GM12878 (cell line): Measurements from ENCODE around the gene KCNQ1OT1. TPM values are rescaled to one million over a fixed set of nuclear protein-coding genes. Genes with fewer than 3 reads are reported as not detected.

Experiments used
- ATAC-seq: fragments of 200-7000 bp; cut with Tn5 transposase; 3 replicates; pipeline ENCODE4 v1.9.1; 2020; ENCODE audit warnings: mild to moderate bottlenecking, moderate library complexity
- BruUV-seq: library from RNA; stranded (reverse); fragments of 400-500 nt; replicated peaks from 2 replicates; lab custom pipeline; 2021; lab: Mats Ljungman, UMichigan
- CTCF ChIA-PET: fragments of 300-600 bp; sonication (Branson Sonifier 250); formaldehyde crosslinking; extraction: SDS; loops from one replicate; lab custom pipeline; 2021; ENCODE audit warnings: inconsistent platforms; lab: Yijun Ruan, JAX
- POLR2A ChIA-PET: fragments of 350-600 bp; formaldehyde crosslinking; extraction: SDS; loops from one replicate; lab custom pipeline; 2021; ENCODE audit warnings: inconsistent platforms; lab: Charles Lee
- RAD21 ChIA-PET: fragments of 300-600 bp; sonication (Branson Sonifier 250); formaldehyde crosslinking; loops from one replicate; lab custom pipeline; 2023; ENCODE audit warnings: antibody characterized with exemption; ENCODE audit not compliant: unreplicated experiment; lab: Charles Lee
- SMC1A ChIA-PET: fragments of 300-600 bp; sonication (Branson Sonifier 250); formaldehyde crosslinking; loops from one replicate; lab custom pipeline; 2023; ENCODE audit not compliant: unreplicated experiment, uncharacterized antibody; lab: Charles Lee
- DNase-seq: peaks from one replicate; pipeline ENCODE4 v3.0.0-alpha.2; 2011; ENCODE audit warnings: low read depth, low spot score
- FAIRE-seq: peaks from 3 replicates; lab custom pipeline; 2011; peaks lifted over from hg19 to GRCh38; lab: Jason Lieb, UNC
- H2AFZ ChIP-seq: 2 replicates; pipeline ENCODE4 v1.6.0; 2011; ENCODE audit warnings: low read depth, low read length, control low read depth; ENCODE audit not compliant: control insufficient read depth
- H3K27ac ChIP-seq: 2 replicates; pipeline ENCODE4 v1.5.1; 2011; ENCODE audit warnings: control low read depth; ENCODE audit not compliant: control insufficient read depth, insufficient read depth
- H3K27me3 ChIP-seq, 2 experiments: replicated peaks in 1 of 2; 2 replicates each; pipeline versions ENCODE4 v1.6.0 to v1.6.1; 2011; ENCODE audit warnings: low read length in 1 of 2; ENCODE audit not compliant: control insufficient read depth in 2 of 2, insufficient read depth in 2 of 2
- H3K36me3 ChIP-seq, 2 experiments: 2 replicates each; pipeline ENCODE4 v1.5.1; 2011; ENCODE audit warnings: low read length in 1 of 2; ENCODE audit not compliant: control insufficient read depth in 2 of 2, insufficient read depth in 2 of 2
- H3K4me1 ChIP-seq: 2 replicates; pipeline ENCODE4 v1.6.1; 2011; ENCODE audit warnings: mild to moderate bottlenecking, low read length, moderate library complexity, mixed read lengths; ENCODE audit not compliant: control insufficient read depth, insufficient read depth
- H3K4me2 ChIP-seq: 2 replicates; pipeline ENCODE4 v1.6.0; 2011; ENCODE audit warnings: control low read depth; ENCODE audit not compliant: control insufficient read depth, insufficient read depth
- H3K4me3 ChIP-seq: fragments of 200-600 bp; sonication (generic); 2 replicates; pipeline ENCODE4 v1.5.1; 2016
- H3K79me2 ChIP-seq: 2 replicates; pipeline ENCODE4 v1.6.0; 2011; ENCODE audit warnings: low read length; ENCODE audit not compliant: control insufficient read depth, insufficient read depth
- H3K9ac ChIP-seq: 2 replicates; pipeline ENCODE4 v1.8.0; 2011; ENCODE audit warnings: low read length, control low read depth, mixed read lengths; ENCODE audit not compliant: control insufficient read depth, insufficient read depth
- H3K9me3 ChIP-seq: replicated peaks from 3 replicates; pipeline ENCODE4 v1.5.1; 2011; ENCODE audit warnings: mild to moderate bottlenecking, low read length; ENCODE audit not compliant: control insufficient read depth, insufficient read depth
- H4K20me1 ChIP-seq: 2 replicates; pipeline ENCODE4 v1.6.0; 2011; ENCODE audit not compliant: control insufficient read depth, insufficient read depth
- ATF2 ChIP-seq: IDR thresholded peaks from 2 replicates; pipeline ENCODE4 v1.6.1; 2012; ENCODE audit warnings: low read length, inconsistent platforms
- BCL3 ChIP-seq: IDR thresholded peaks from 2 replicates; pipeline ENCODE4 v1.6.1; 2011; ENCODE audit warnings: borderline replicate concordance, low read depth, mild to moderate bottlenecking, moderate library complexity, low read length; ENCODE audit not compliant: insufficient read depth, poor library complexity, severe bottlenecking
- BMI1 ChIP-seq: fragments of 450-650 bp; IDR thresholded peaks from 2 replicates; pipeline ENCODE4 v1.6.1; 2016; ENCODE audit warnings: mild to moderate bottlenecking, moderate library complexity, borderline replicate concordance
- CHD4 ChIP-seq: fragments of 200-600 bp; sonication (generic); IDR thresholded peaks from 2 replicates; pipeline ENCODE4 v1.6.1; 2016; ENCODE audit warnings: mild to moderate bottlenecking
- DPF2 ChIP-seq: fragments of 450-650 bp; IDR thresholded peaks from 2 replicates; pipeline ENCODE4 v1.6.1; 2017; ENCODE audit warnings: mild to moderate bottlenecking
- E2F8 ChIP-seq: fragments of 450-650 bp; IDR thresholded peaks from 2 replicates; pipeline ENCODE4 v1.6.1; 2018; ENCODE audit warnings: mild to moderate bottlenecking, low read depth, moderate library complexity; ENCODE audit not compliant: partially characterized antibody
- GATAD2B ChIP-seq: fragments of 450-650 bp; conservative IDR thresholded peaks from 2 replicates; pipeline ENCODE4 v1.6.1; 2017; ENCODE audit warnings: low read depth, mild to moderate bottlenecking, moderate library complexity
- HDAC2 ChIP-seq: fragments of 200-600 bp; sonication (generic); IDR thresholded peaks from 2 replicates; pipeline ENCODE4 v1.6.1; 2017
- PAX5 ChIP-seq: IDR thresholded peaks from 2 replicates; pipeline ENCODE4 v1.6.1; 2011; ENCODE audit warnings: low read depth, low read length, borderline replicate concordance
- RELB ChIP-seq: fragments of 450-650 bp; IDR thresholded peaks from 2 replicates; pipeline ENCODE4 v1.6.1; 2017; ENCODE audit warnings: low read depth, mild to moderate bottlenecking, moderate library complexity
- RUNX3 ChIP-seq: IDR thresholded peaks from 2 replicates; pipeline ENCODE4 v1.6.1; 2012; ENCODE audit warnings: low read length, inconsistent platforms
- SIN3A ChIP-seq: IDR thresholded peaks from 2 replicates; pipeline ENCODE4 v1.6.1; 2012; ENCODE audit warnings: low read depth, low read length, improper control_type of control experiment
- SUZ12 ChIP-seq: fragments of 200-600 bp; sonication (generic); IDR thresholded peaks from one replicate; pipeline ENCODE4 v1.6.1; 2018; ENCODE audit warnings: antibody characterized with exemption, mild to moderate bottlenecking; ENCODE audit not compliant: unreplicated experiment
- ZBED1 ChIP-seq: IDR thresholded peaks from 2 replicates; pipeline ENCODE4 v1.6.1; 2016; ENCODE audit warnings: borderline replicate concordance
- ZNF24 ChIP-seq: fragments of 450-650 bp; IDR thresholded peaks from 2 replicates; pipeline ENCODE4 v1.6.1; 2017; ENCODE audit warnings: antibody characterized with exemption, mild to moderate bottlenecking
- ZZZ3 ChIP-seq: IDR thresholded peaks from 2 replicates; pipeline ENCODE4 v1.6.1; 2011; ENCODE audit warnings: low read depth; ENCODE audit not compliant: control insufficient read depth, insufficient read length
- WGBS: methylation state at CpG from one replicate; pipeline ENCODE4 v1.1.6; 2016; ENCODE audit warnings: low lambda C conversion rate; ENCODE audit not compliant: insufficient replicate concordance, insufficient coverage; ENCODE audit errors: missing lambda C conversion rate; 5-methylcytosine and 5-hydroxymethylcytosine counted together
- in situ Hi-C: fragments of 300-500 bp; cut with MboI; formaldehyde crosslinking; loops from 9 replicates; pipeline ENCODE4 v1.14.3; 2018; ENCODE audit warnings: mixed read lengths
- intact Hi-C: fragments of 100-400 bp; cut with micrococcal nuclease; formaldehyde crosslinking; loops from one replicate; pipeline ENCODE4 v1.14.2; 2022; ENCODE audit not compliant: unreplicated experiment
- polyA plus RNA-seq, 11 experiments: library from polyadenylated mRNA; depleted of rRNA in 4 of 11; unstranded in 6 of 11; stranded (reverse) in 5 of 11; fragments of >200 nt; fragmentation: Nextera tagmentation in 4 of 11; fragmentation: Illumina TruSeq in 1 of 11; extraction: Ambion mirVana in 4 of 11; extraction: Trizol in 1 of 11; gene quantifications; 1 replicate in 1 of 11; 2 replicates in 10 of 11; pipeline versions ENCODE4 v1.2.1 to v1.2.3, GENCODE V29; 2011 to 2016; ENCODE audit warnings: inconsistent platforms in 2 of 11, missing spikeins in 2 of 11, low read depth in 1 of 11
- total RNA-seq, 4 experiments: library from RNA; depleted of rRNA in 3 of 4; stranded (reverse); fragments of >200 nt in 3 of 4; fragmentation: Illumina TruSeq in 1 of 4; extraction: Trizol in 1 of 4; gene quantifications; 2 replicates each; pipeline versions ENCODE4 v1.2.1 to v1.2.3, GENCODE V29; 2013 to 2021

Gene KCNQ1OT1
- total and polyA plus RNA-seq, 10 of the 15 experiments (the other 5 are each of a cell fraction or from before 2014, with no cell fraction given), result 0.02 to 1.6 (median 0.41) TPM

GRCh38 chr11:2589538-2589934 is 110.3 kb downstream of the KCNQ1OT1 start:
- no peak overlapping the region for H2AFZ ChIP-seq
- WGBS, result 59% methylated on average over 10 of the region's 12 CpGs
- in situ Hi-C loops, result no loop called here
- no peaks in the 10 kb centered on the region for H3K79me2 ChIP-seq
- RAD21 ChIA-PET, result no interaction called here
- DNase-seq (no peak), ATAC-seq (no peak), FAIRE-seq (no peak)
- no peak overlapping the region for H3K9ac ChIP-seq
- H3K27ac ChIP-seq, result no peak overlapping the region
- H3K4me1 ChIP-seq, result no peaks in the 10 kb centered on the region
- POLR2A ChIA-PET, result no interaction called here
- BruUV-seq, result no TSS peak
- CTCF ChIA-PET, result no interaction called here
- SMC1A ChIA-PET, result no interaction called here
- H3K9me3 ChIP-seq, result no peaks in the 10 kb centered on the region
- H3K4me3 ChIP-seq, result no peak overlapping the region
- H3K27me3 ChIP-seq, result no peaks in the 10 kb centered on the region
- H3K4me2 ChIP-seq, result no peak overlapping the region
- no peaks in the 10 kb centered on the region for H3K36me3 ChIP-seq
- H4K20me1 ChIP-seq, result no peaks in the 10 kb centered on the region
- intact Hi-C loops, result no loop called here
- no peak for TF ChIP-seq BCL3
- TF ChIP-seq SUZ12, result no peak
- no peak for TF ChIP-seq ZZZ3
- no peak for TF ChIP-seq BMI1
- TF ChIP-seq DPF2, result no peak
- TF ChIP-seq ATF2, result no peak
- TF ChIP-seq SIN3A, result no peak
- TF ChIP-seq GATAD2B, result no peak
- TF ChIP-seq RELB, result no peak
- no peak for TF ChIP-seq CHD4
- no peak for TF ChIP-seq ZNF24
- no peak for TF ChIP-seq ZBED1
- TF ChIP-seq E2F8, result no peak
- TF ChIP-seq HDAC2, result no peak
- no peak for TF ChIP-seq PAX5
- TF ChIP-seq RUNX3, result no peak
